Testis (tissue), 3 donors: ENCODE data around the gene ANKS1B. TPM values are rescaled to one million over a fixed set of nuclear protein-coding genes. Genes with fewer than 3 reads are reported as not detected.

ENCODE experiments used
- DNase-seq: peaks from one replicate; pipeline ENCODE4 v3.0.0-alpha.2; 2019
- H3K27ac ChIP-seq, 2 donors: fragments of 200-600 bp; sonication (generic); one replicate each; pipeline ENCODE4 v1.5.1; 2019
- H3K27me3 ChIP-seq: fragments of 200-600 bp; sonication (generic); one replicate; pipeline ENCODE4 v1.5.1; 2019
- H3K36me3 ChIP-seq: fragments of 200-600 bp; sonication (generic); one replicate; pipeline ENCODE4 v1.5.1; 2017; ENCODE audit warnings: low read depth; ENCODE audit errors: missing control alignments
- H3K4me1 ChIP-seq: fragments of 200-600 bp; sonication (generic); one replicate; pipeline ENCODE4 v1.5.1; 2019
- H3K4me3 ChIP-seq, 2 donors: fragments of 200-600 bp; sonication (generic); one replicate each; pipeline ENCODE4 v1.5.1; 2017 to 2019
- H3K9me3 ChIP-seq: fragments of 200-600 bp; sonication (generic); one replicate; pipeline ENCODE4 v1.5.1; 2017
- CTCF ChIP-seq, 3 experiments: fragments of 450-650 bp in 2 of 3; fragments of 200-600 bp in 1 of 3; sonication (generic) in 1 of 3; IDR thresholded peaks; one replicate each; pipeline ENCODE4 v1.5.1; 2016 to 2019; ENCODE audit warnings: antibody characterized with exemption in 3 of 3, mild to moderate bottlenecking in 2 of 3, moderate library complexity in 1 of 3
- POLR2A ChIP-seq: fragments of 450-650 bp; IDR thresholded peaks from one replicate; pipeline ENCODE4 v1.6.1; 2017; ENCODE audit warnings: antibody characterized with exemption, mild to moderate bottlenecking, moderate library complexity
- WGBS, 2 donors: methylation state at CpG; one replicate each; pipeline ENCODE4 v1.1.5; 2018; 5-methylcytosine and 5-hydroxymethylcytosine counted together
- intact Hi-C: fragments of 100-400 bp; cut with DNase I; formaldehyde crosslinking; loops from one replicate; pipeline ENCODE4 v1.15.1; 2023; ENCODE audit warnings: low total_unique reads
- polyA plus RNA-seq: library from polyadenylated mRNA; stranded (reverse); fragments of 350-450 nt; fragmentation: Illumina TruSeq; extraction: RNeasy Lipid Tissue Mini Kit (QIAGEN cat#74804); gene quantifications from one replicate; pipeline ENCODE4 v1.2.3, GENCODE V29; 2014; ENCODE audit warnings: low read depth, low replicate concordance; ENCODE audit not compliant: insufficient read depth
- total RNA-seq, 2 donors: library from RNA; depleted of rRNA; stranded (reverse); fragments of >200 nt; gene quantifications; one replicate each; pipeline ENCODE4 v1.2.3, GENCODE V29; 2016

Gene ANKS1B
- total and polyA plus RNA-seq, 3 donors from 2014 or later, result 26.8 to 58.2 (median 30.9) TPM

GRCh38 chr12:99906786-99907579 lies 77.8 kb downstream of the ANKS1B start:
- intact Hi-C loops, result no loop called here
- TF ChIP-seq POLR2A (no peak), CTCF (IDR thresholded peaks at IDR 0.05) (no peak)
- H3K36me3 ChIP-seq, result no peaks in the 10 kb centered on the region
- H3K27ac ChIP-seq, result no peak overlapping the region
- DNase-seq, result no peak
- WGBS, 2 donors, result 89 to 90% methylated on average over 4 of the region's 4 CpGs
- H3K27me3 ChIP-seq, result no peaks in the 10 kb centered on the region
- H3K9me3 ChIP-seq, result no peaks in the 10 kb centered on the region
- no peaks in the 10 kb centered on the region for H3K4me1 ChIP-seq
- H3K4me3 ChIP-seq, result no peak overlapping the region

GRCh38 chr12:99901181-99901580 lies 83.6 kb downstream of the ANKS1B start:
- Histone ChIP-seq H3K27me3 (no peaks in the 10 kb centered on the region), H3K36me3 (no peaks in the 10 kb centered on the region), H3K27ac (no peak overlapping the region), H3K4me1 (no peaks in the 10 kb centered on the region), H3K4me3 (no peak overlapping the region), H3K9me3 (no peaks in the 10 kb centered on the region)
- intact Hi-C loops, result no loop called here
- WGBS, 2 donors, result 47 to 49% methylated on average over 2 of the region's 2 CpGs
- no peak for DNase-seq
- TF ChIP-seq POLR2A (no peak), CTCF (IDR thresholded peaks at IDR 0.05) (no peak)

GRCh38 chr12:99898645-99899044 lies 86.1 kb downstream of the ANKS1B start:
- H3K27ac ChIP-seq, result no peak overlapping the region
- H3K36me3 ChIP-seq, result no peaks in the 10 kb centered on the region
- no peak for DNase-seq
- H3K27me3 ChIP-seq, result no peaks in the 10 kb centered on the region
- H3K4me3 ChIP-seq, result no peak overlapping the region
- no peaks in the 10 kb centered on the region for H3K9me3 ChIP-seq
- 83 to 89% methylated on average over 5 of the region's 5 CpGs for WGBS, 2 donors
- intact Hi-C loops, result no loop called here
- no peaks in the 10 kb centered on the region for H3K4me1 ChIP-seq
- TF ChIP-seq CTCF (IDR thresholded peaks at IDR 0.05), result no peak
- TF ChIP-seq POLR2A, result no peak

GRCh38 chr12:99879439-99879838 lies 105.3 kb downstream of the ANKS1B start:
- no peaks in the 10 kb centered on the region for H3K36me3 ChIP-seq
- no peaks in the 10 kb centered on the region for H3K4me1 ChIP-seq
- no peak for TF ChIP-seq POLR2A
- no peak for TF ChIP-seq CTCF (IDR thresholded peaks at IDR 0.05)
- no peaks in the 10 kb centered on the region for H3K9me3 ChIP-seq
- no peak overlapping the region for H3K27ac ChIP-seq
- intact Hi-C loops, result no loop called here
- DNase-seq, result no peak
- no peak overlapping the region for H3K4me3 ChIP-seq
- no peaks in the 10 kb centered on the region for H3K27me3 ChIP-seq

GRCh38 chr12:99875081-99875480 lies 109.7 kb downstream of the ANKS1B start:
- H3K27ac ChIP-seq, result no peak overlapping the region
- H3K4me1 ChIP-seq, result no peaks in the 10 kb centered on the region
- TF ChIP-seq CTCF (IDR thresholded peaks at IDR 0.05) (no peak), POLR2A (no peak)
- no peak for DNase-seq
- no peaks in the 10 kb centered on the region for H3K9me3 ChIP-seq
- intact Hi-C loops, result no loop called here
- H3K4me3 ChIP-seq, result no peak overlapping the region
- no peaks in the 10 kb centered on the region for H3K27me3 ChIP-seq
- no peaks in the 10 kb centered on the region for H3K36me3 ChIP-seq
